ENCODE results near the gene ERC1.

- TF ChIP-seq EZH2 (IDR thresholded peaks at IDR 0.05; ENCODE audit: borderline replicate concordance) (no peak), CTCF (IDR thresholded peaks at IDR 0.05; ENCODE audit: poor library complexity) (no peak), EZH2phosphoT487 (IDR thresholded peaks at IDR 0.05; ENCODE audit: low read depth, severe bottlenecking, unreplicated experiment) (no peak)
Measured at GRCh38 chr12:1536817-1537216, 545.8 kb downstream of the ERC1 start.

All from hepatocyte (in vitro differentiated cells).